HG03060 (cell line): ENCODE measurements around the gene B3GNT9.

Source experiments
- ATAC-seq: cut with Tn5 transposase; IDR thresholded peaks from one replicate; pipeline ENCODE4 v1.9.1; 2021; ENCODE audit warnings: low read depth, moderate number of reproducible peaks; ENCODE audit not compliant: unreplicated experiment

The B3GNT9 gene

DNA sequence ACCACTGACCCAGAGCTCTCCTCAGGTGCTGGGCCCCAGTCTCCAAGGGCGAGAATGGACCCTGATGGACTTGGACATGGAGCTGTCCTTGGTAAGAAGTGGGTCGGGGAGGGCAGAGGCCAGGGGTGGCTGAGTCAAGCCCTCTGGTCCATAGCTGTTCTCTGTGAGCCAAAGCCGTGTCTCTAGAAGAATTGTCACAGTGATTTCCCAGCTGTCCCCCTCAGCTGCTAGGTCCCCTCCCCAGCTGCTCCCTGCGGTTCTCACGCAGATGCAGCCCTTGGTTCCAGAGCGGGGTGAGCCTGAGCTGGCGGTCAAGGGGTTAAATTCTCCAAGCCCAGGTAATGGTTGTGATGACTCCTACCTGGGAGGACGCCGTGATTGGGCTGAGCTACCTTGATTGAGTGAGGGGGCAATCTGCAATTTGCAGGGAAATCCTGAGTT lies 18.2 kb upstream of the B3GNT9 start:
- no peak for ATAC-seq

DNA sequence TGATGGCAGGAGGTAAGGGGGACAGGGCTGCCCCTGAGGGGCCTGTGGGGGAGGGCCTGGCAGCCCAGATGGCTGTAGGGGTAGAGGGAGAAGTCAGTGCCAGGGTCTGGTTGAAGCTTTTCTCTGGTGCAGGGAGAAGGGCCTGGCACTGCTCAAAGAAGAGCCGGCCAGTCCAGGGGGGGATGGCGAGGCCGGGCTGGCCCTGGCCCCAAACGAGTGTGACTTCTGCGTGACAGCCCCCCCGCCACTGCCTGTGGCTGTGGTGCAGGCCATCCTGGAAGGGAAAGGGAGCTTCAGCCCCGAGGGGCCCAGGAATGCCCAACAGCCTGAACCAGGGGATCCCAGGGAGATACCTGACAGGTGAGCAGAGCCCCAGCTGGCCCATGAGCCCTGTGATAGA lies 16.8 kb upstream of the B3GNT9 start:
- no peak for ATAC-seq

DNA sequence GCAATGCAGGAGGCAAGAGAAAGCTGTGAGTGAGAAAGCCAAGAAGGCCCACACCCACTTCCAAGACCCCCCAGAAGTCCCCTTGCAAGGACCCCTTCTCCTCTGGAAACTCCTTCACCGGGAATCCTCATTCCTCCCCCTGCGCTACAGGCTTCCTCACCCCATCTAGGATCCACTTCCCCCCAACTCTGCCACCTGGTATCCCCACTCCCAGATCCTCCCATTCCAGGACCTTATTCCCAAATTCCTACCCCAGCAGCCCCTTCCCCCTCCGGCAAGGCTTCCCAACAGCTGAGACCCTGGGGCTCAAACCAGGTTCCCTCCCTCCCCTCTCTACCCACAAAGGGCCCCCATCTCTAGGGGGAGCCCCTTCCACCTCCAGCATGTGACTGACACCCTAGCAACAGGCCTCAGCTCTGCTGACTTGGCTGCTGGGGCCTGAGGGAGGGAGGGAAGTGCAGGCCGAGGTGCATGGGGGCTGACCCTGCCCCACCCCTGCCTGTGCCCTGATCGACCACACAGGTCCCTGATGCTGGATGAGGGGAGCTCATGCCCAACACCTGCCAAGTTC lies 15.9 kb upstream of the B3GNT9 start:
- ATAC-seq: no peak

DNA sequence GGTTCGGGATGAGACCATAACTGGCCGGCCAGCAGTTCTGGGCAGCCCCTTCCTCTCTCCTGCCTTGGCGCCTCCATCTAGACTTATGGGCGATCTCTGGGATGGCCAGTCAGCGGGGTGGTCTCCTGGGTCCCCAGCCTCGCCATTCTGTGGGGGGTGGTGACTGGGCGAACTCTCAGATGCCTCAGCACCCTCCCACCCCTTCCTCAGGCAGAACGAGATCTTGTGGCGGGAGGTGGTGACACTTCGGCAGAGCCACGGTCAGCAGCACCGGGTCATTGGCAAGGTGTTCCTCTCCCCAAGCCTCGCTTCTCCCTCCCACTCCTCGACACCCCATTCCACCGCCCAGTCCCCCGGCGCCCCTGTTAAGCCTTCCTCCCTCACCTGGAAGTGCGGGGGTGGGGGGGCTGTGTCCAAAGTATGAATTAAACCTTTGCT lies 15.3 kb upstream of the B3GNT9 start:
- no peak for ATAC-seq

DNA sequence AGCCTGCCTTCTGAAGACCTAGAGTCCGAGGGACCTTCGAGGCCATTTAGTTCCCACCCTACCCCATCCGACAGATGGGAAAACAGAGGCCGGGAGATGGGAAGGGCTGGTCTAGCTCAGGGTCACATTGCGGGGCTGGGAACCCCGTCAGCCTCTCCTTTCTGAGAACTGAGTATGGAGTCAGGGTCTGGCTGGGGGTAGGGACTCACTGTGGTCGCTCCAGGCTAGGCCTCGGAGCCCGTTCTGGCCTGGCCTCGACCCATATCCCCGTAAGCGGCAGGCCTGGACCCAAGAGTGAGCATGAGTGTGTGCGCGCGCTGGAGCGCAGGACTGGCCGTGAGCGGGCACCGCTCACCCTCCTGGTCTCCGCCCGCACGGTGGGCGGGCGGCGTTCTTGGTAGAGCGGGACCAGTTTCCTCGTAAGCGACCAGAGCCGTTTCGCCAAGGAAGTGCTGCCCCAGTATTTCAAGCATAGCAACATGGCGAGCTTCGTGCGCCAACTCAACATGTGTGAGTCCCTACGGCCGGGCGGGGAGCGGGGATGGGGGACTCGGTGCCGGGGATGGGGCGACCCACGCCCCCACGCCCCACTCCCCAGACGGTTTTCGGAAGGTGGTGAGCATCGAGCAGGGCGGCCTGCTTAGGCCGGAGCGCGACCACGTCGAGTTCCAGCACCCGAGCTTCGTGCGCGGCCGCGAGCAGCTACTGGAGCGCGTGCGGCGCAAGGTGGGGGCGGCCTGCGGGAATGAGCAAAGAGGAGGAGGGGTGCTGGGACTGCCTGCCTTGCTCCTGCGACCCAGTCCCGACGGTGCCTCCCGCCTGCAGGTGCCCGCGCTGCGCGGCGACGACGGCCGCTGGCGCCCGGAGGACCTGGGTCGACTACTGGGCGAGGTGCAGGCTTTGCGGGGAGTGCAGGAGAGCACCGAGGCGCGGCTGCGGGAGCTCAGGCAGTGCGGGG lies 14.6 kb upstream of the B3GNT9 start:
- ATAC-seq: no peak

DNA sequence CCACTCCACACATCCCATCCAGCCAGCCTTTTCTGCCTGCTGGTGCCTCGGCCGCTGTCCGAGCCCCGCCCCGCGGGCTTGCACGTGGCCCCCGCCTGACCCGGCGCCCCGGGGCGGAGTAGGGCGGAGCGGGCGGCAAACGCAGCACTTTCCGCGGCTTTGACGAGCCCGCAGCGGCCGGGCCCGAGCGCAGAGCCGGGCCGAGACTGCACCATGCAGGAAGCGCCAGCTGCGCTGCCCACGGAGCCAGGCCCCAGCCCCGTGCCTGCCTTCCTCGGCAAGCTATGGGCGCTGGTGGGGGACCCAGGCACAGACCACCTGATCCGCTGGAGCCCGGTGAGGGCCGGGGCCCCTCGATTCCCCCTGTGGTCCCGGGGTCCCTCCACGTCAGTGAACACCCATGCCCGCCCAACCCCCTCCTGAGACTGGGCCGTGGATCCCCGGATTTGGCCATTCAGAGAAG lies 13.8 kb upstream of the B3GNT9 start, which contains the start of gene HSF4:
HSF4 (plus strand) TSS at position 147 of the 463 bp plus-strand sequence; CDS start at position 214, 67 bp downstream.
- ATAC-seq: no peak

DNA sequence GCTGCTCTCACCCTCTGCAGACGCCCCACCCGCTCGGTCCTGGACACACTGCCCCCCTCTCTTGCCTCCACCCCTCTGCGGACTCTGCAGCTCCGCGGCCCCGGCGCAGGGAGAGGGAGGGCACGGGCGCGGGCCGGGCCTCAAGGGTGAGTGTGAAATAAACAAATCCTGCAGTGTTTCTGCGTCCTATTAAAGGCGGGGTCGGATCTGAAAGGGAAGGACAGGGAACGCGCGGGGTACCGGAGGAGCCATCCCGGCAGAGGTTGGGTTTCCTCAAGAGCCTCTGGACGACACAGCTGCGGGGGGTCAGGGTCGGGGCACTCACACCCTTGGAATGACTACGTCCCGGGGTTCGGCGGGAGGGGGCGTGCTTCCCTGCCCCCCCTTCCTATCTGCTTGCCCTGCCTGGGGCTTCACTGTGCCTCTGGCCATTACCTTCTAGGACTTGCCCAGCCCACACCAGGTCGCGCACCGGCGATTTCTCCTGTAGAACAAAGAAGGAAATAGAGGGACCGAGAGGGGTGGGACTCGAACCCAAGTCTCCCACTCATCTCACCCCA lies 13.3 kb upstream of the B3GNT9 start:
- ATAC-seq: no peak

DNA sequence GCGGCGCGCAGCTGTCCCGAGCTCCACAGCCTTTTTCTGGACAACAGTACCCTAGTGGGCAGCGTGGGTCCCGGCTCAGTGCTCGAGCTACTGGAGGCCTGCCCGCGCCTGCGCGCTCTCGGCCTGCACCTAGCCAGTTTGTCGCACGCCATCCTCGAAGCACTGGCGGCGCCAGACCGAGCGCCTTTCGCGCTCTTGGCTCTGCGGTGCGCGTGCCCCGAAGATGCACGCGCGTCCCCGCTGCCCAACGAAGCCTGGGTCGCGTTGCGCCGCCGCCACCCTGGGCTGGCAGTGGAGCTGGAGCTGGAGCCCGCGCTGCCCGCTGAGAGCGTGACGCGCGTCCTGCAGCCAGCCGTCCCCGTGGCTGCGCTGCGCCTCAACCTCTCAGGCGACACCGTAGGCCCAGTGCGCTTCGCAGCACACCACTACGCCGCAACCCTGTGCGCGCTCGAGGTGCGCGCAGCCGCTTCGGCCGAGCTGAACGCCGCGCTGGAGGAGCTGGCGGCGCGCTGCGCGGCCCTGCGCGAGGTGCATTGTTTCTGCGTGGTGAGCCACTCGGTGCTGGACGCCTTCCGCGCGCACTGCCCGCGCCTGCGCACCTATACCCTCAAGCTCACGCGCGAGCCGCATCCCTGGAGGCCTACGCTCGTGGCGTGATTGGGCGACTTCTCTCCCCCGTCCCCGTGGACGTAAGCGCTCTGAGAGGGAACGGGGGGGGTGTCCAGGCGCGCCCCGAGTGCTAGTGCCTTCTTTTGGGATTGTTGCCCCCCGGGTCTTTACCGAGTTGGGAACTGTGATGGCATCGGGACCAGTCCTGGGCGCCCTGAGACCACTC lies 12.6 kb upstream of the B3GNT9 start:
- ATAC-seq: no peak

DNA sequence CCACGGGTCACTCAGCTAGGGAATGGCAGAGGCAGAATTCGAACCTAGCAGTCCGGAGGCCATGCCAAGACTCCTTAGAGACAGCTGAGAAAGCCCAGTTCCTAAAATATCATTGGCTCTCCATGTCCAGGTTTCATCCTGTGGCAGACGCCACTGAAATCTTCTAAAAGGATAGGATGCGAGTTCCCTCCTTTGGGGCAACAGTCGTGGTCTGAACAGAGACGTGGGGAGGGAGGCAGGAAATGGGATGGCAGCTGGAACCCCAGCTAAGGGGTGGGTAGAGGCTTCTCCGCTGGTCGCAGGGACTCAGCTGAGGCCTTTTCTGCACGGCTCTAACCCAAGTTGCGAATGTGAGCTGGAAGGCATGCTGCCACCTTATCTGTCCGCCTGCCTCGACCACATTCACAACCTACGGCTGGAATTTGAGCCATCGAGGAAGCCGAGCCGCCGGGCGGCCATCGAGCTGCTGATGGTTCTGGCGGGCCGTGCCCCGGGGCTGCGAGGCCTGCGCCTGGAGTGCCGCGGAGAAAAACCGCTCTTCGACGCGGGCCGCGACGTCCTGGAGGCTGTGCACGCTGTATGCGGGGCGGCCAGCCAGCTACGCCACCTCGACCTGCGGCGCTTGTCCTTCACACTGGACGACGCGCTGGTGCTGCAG lies 11.8 kb upstream of the B3GNT9 start:
- ATAC-seq: no peak

DNA sequence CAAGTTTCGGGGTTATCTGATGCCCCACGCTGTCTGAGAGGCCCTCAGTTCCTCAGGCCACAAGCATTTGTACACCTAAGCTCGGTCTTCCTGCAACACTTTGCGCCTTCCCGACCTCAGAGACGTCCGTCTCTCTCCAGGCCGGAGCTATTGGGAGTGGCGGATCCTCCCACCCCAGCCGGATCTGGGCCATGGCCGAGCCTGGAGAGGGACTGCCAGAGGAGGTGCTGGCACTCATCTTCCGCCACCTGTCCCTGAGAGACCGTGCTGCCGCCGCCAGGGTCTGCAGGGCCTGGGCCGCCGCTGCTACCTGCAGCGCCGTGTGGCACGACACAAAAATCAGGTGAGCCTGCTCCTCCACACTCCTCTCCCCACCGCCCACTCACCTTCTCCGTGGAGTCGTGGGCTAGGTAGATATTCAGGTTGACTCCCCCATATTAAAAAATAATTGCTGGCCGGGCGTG lies 10.8 kb upstream of the B3GNT9 start:
- ATAC-seq: no peak

DNA sequence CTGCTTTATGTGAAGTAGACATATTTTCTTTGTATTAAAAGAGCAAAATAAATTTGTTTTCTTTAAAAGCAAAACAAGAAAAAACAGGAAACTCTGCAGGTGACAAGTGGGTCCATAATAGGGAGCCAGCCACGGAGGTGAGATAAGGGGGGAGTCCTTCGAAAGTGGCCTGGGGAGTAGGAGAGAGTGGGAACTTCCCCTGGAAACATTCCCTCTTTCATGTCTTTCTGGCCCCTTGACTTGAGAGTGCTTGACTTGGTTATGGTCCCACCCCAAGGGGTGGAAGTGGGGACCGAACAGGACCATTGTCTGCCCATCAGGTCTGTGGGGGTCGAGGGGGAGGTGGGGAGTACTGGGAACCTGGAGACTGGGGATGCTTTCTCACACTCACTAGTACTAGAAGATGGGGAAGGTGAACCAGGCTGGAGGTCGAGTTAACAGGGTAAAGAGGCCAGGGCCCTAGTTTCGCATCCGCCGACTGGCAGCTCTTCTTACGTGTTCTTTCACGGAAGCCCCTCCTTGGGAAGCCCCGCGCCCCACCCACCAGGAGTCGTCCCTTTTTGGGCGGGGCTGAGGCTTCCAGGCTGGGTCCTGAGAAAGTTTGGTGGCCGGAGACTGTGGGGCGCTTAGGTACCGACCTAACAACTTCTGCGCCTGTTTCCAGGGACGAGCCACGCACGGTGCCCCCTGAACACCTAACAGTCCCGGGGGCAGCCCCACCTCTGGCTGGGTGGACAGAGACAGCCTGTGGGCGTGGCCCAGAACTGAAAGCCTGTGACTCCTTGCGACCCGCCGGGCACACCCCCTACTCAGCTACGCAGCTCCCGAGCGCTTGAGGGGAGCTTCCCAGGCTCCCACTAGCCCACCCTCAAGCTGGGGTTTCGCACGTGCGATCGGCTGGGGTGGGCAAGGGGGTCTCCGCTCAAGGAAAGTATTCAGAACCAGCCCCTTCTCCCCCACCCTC lies 8.1 kb upstream of the B3GNT9 start:
- ATAC-seq: peak; percentile 31

DNA sequence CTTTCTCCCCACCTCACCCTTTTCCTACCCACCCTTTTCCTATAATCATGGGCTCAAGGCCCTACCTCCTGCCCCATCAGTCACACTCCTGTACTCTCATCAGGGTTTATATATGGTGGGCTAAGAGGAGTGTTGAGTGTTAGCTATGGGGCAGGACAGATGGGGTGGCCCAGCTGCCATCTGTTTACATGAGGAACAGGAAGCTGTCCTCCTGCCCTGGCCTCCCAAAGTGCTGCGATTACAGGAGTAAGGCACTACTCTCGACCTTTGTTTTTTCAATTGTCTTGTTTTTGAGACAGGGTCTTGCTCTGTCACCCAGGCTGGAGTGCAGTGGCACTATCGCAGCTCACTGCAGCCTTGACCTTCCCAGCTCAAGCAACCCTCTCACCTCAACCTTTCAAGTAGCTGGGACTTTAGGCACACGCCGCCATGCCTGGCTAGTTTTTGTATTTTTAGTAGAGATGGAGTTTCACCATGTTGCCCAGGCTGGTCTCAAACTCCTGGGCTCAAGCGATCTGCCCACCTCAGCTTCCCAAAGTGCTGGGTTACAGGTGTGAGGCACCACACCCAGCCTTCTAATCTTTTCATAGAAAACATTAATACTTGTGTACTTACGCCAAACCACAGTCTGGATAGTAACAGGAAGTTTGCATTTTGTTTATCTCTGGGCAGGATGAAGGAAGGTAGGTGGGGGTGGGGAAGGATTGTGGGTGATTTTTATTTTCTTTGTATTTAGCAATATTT lies 7.3 kb upstream of the B3GNT9 start:
- ATAC-seq: no peak

DNA sequence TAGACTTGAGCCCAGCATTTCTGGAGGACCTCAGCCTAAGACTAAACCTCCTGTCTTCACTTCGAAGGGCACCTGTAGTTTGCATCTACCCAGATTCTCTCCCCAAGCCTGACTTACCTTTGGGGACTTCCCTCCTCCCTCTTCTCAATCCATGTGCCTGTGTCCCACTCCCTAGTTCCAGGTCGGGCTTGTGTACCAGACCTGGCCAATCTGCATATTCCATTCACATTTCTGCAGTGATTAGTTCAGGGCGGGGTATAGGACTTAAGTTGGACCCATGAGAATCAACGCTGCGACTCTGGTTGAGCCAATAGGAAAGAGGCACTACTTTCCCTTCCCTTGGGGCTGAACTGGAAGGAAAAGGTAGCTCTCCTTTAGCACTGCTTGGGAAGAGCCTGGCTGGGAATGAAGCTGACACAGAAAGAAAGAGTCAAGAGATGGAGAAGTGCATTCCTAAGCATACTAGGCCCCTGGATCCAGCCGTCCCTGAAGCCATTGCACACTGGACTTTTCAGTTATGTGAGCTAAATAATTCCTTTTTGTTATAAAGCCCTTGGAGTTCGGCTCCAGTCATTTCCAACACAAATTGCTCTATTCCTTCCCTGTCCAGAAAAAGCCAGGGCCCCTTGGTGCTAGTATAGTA lies 6.4 kb upstream of the B3GNT9 start:
- ATAC-seq: no peak

DNA sequence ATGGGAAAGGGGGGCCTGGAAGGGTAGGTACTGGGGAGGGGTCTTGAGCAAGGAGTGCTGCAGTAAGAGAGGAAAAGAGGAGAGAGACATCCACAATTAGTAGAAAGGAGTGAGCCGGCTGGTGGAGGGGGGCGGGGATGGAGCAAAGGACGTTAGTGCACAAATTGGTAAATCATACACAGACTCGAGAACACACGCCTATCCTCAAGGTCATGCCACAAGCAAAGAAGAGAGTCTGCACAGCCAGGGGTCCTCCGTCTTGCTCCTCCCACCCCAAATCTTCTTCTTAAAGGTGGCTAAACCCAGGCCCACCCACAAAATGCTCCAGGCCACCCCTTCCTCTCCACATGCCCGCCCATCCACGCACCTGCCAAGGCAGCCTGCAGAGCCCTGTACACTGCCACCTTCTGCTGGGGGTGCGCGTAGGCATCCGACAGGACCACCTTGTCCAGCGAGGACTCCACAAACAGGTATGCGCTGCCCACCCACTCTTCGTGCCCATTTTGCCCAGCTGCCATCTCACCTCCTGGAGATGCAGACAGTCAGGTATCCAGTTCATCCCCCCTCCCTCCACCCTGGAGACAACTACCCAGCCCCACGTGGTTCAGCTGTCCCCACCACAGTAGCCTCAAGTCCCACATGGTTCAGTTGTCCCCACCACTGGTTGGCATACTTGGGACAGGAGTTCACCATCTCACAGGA lies 5.5 kb upstream of the B3GNT9 start:
- no peak for ATAC-seq

DNA sequence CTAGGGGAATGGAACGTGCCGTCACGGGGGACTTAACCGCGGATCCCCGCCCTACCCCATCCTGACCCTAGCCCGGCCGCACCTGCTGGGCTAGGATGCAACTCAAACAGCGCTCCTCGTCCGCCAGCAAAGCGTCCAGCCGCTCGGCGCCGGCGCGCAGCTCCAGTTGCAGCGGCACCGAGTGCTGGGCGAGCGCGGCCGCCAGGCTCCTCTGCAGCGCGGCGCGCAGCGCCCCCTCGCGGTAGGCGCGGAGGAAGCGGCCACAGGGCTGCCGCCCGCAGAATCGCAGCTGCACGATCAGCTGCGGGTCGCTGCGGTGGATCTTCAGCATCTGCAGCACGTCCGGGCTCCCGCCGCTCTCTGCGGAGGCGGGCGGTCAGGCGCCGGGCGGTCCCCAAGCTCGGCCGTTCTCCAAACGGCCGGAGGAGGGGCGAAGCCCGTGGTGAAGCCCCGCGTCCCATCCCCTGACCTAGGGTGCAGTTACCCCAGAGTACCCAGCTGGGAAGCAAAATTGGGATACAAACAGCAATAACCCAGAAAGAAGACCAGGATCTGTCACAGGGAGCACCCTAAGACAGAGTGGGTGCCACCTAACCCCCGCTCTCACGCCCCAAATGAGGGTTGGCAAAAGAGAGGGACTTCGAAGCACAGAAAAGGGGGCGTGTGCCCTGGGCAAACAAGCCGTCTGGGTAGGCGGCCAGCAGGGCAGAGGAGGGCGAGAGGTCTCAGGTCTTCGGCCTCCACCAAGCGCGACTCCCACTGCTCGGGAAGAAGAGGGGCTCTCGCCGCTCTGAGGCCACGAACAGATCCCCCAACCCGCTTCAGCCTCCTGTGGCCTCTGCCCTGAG lies 4.7 kb upstream of the B3GNT9 start:
- ATAC-seq: no peak
